ENCODE data around the gene RABGGTA. TPM values are rescaled to one million over a fixed set of nuclear protein-coding genes. Genes with fewer than 3 reads are reported as not detected.

Gene RABGGTA
- total RNA-seq, 1 donor from 2014 or later = 22.8 TPM

- Mint-ChIP-seq H3K27ac (ENCODE audit: unreplicated experiment) (no peak overlapping the region), H3K9me3 (no peaks in the 10 kb centered on the region), H3K4me1 (peaks cover 18% of the 10 kb centered on the region), H3K36me3 (ENCODE audit: low read depth) (peaks cover 2% of the 10 kb centered on the region), H3K27me3 (ENCODE audit: low read depth) (no peaks in the 10 kb centered on the region), H3K4me3 (peak overlapping the region; percentile 35)
- TF ChIP-seq CTCF (conservative IDR thresholded peaks at IDR 0.05) = no peak
- DNase-seq (ENCODE audit: low read depth, low spot score) = no peak
Observed at GRCh38 chr14:24269368-24269767, 2.0 kb downstream of the RABGGTA start.

GRCh38 chr14:24268225-24268624 is 3.2 kb downstream of the RABGGTA start:
- H3K4me1 Mint-ChIP-seq = peaks cover 18% of the 10 kb centered on the region
- H3K9me3 Mint-ChIP-seq = no peaks in the 10 kb centered on the region

GRCh38 chr14:24267516-24267915 is 3.9 kb downstream of the RABGGTA start:
- Mint-ChIP-seq H3K4me1 (peaks cover 15% of the 10 kb centered on the region), H3K9me3 (no peaks in the 10 kb centered on the region), H3K27ac (ENCODE audit: unreplicated experiment) (no peak overlapping the region), H3K4me3 (peak overlapping the region; percentile 39), H3K36me3 (ENCODE audit: low read depth) (peaks cover 2% of the 10 kb centered on the region), H3K27me3 (ENCODE audit: low read depth) (no peaks in the 10 kb centered on the region)
- TF ChIP-seq CTCF (conservative IDR thresholded peaks at IDR 0.05) = no peak
- DNase-seq (ENCODE audit: low read depth, low spot score) = no peak

More at GRCh38 chr14:24268225-24268624, 3.2 kb downstream of the RABGGTA start:
- DNase-seq (ENCODE audit: low read depth, low spot score) = no peak
- H3K36me3 Mint-ChIP-seq (ENCODE audit: low read depth) = peaks cover 2% of the 10 kb centered on the region
- no peak overlapping the region for H3K27ac Mint-ChIP-seq (ENCODE audit: unreplicated experiment)
- H3K27me3 Mint-ChIP-seq (ENCODE audit: low read depth) = no peaks in the 10 kb centered on the region
- no peak overlapping the region for H3K4me3 Mint-ChIP-seq
- TF ChIP-seq CTCF (conservative IDR thresholded peaks at IDR 0.05) = no peak

- DNase-seq (ENCODE audit: low read depth, low spot score) = no peak
- Mint-ChIP-seq H3K36me3 (ENCODE audit: low read depth) (peaks cover 2% of the 10 kb centered on the region), H3K4me1 (peaks cover 6% of the 10 kb centered on the region), H3K27ac (ENCODE audit: unreplicated experiment) (no peak overlapping the region), H3K4me3 (peak overlapping the region; percentile 39), H3K9me3 (no peaks in the 10 kb centered on the region), H3K27me3 (ENCODE audit: low read depth) (no peaks in the 10 kb centered on the region)
- TF ChIP-seq CTCF (conservative IDR thresholded peaks at IDR 0.05) = no peak
Observed at GRCh38 chr14:24266344-24267244, 4.8 kb downstream of the RABGGTA start.

- Mint-ChIP-seq H3K9me3 (no peaks in the 10 kb centered on the region), H3K4me1 (no peaks in the 10 kb centered on the region), H3K27ac (ENCODE audit: unreplicated experiment) (peak overlapping the region; percentile 84), H3K4me3 (no peak overlapping the region), H3K27me3 (ENCODE audit: low read depth) (no peaks in the 10 kb centered on the region), H3K36me3 (ENCODE audit: low read depth) (peaks cover 2% of the 10 kb centered on the region)
- no peak for DNase-seq (ENCODE audit: low read depth, low spot score)
- TF ChIP-seq CTCF (conservative IDR thresholded peaks at IDR 0.05) = no peak
Observed at GRCh38 chr14:24264298-24264697, 7.1 kb downstream of the RABGGTA start.
